Esophagus muscularis mucosa (tissue), 4 donors: Measurements from ENCODE around the gene SOBP. TPM values are rescaled to one million over a fixed set of nuclear protein-coding genes. Genes with fewer than 3 reads are reported as not detected.

ENCODE experiments used
- DNase-seq: peaks from one replicate; pipeline ENCODE4 v3.0.0-alpha.2; 2017; ENCODE audit errors: extremely low spot score
- H3K27ac ChIP-seq, 4 donors: fragments of 200-600 bp; sonication (generic); replicated peaks in 1 of 4; 1 replicate in 3 of 4; 2 replicates in 1 of 4; pipeline ENCODE4 v1.5.1; 2016 to 2019; ENCODE audit warnings: mild to moderate bottlenecking in 1 of 4
- H3K27me3 ChIP-seq, 4 donors: fragments of 200-600 bp; sonication (generic); one replicate each; pipeline versions ENCODE4 v1.5.1 to v1.6.0; 2016 to 2019
- H3K36me3 ChIP-seq, 4 donors: fragments of 200-600 bp; sonication (generic); one replicate each; pipeline ENCODE4 v1.5.1; 2016 to 2019
- H3K4me1 ChIP-seq, 4 donors: fragments of 200-600 bp; sonication (generic); one replicate each; pipeline ENCODE4 v1.5.1; 2016 to 2019
- H3K4me3 ChIP-seq, 4 donors: fragments of 200-600 bp; sonication (generic); 1 replicate in 2 of 4; 2 replicates in 2 of 4; pipeline ENCODE4 v1.5.1; 2016 to 2019; ENCODE audit warnings: mild to moderate bottlenecking in 4 of 4, moderate library complexity in 1 of 4
- H3K9me3 ChIP-seq, 4 donors: fragments of 200-600 bp; sonication (generic); 1 replicate in 3 of 4; 2 replicates in 1 of 4; pipeline ENCODE4 v1.5.1; 2016 to 2019
- CTCF ChIP-seq, 3 experiments: fragments of 200-600 bp in 2 of 3; fragments of 450-650 bp in 1 of 3; sonication (generic) in 2 of 3; IDR thresholded peaks; one replicate each; pipeline ENCODE4 v1.5.1; 2017 to 2019; ENCODE audit warnings: antibody characterized with exemption in 3 of 3, mild to moderate bottlenecking in 2 of 3, moderate library complexity in 1 of 3
- EP300 ChIP-seq: sonication (generic); formaldehyde crosslinking; IDR thresholded peaks from one replicate; pipeline ENCODE4 v1.6.1; 2017; ENCODE audit warnings: antibody characterized with exemption
- POLR2A ChIP-seq: fragments of 450-650 bp; IDR thresholded peaks from one replicate; pipeline ENCODE4 v1.6.1; 2017; ENCODE audit warnings: antibody characterized with exemption, moderate library complexity, mild to moderate bottlenecking, low read depth
- POLR2AphosphoS5 ChIP-seq, 2 donors: sonication (generic); formaldehyde crosslinking; IDR thresholded peaks; one replicate each; pipeline ENCODE4 v1.6.1; 2017; ENCODE audit warnings: antibody characterized with exemption in 2 of 2
- WGBS: methylation state at CpG from one replicate; pipeline ENCODE4 v1.1.5; 2018; 5-methylcytosine and 5-hydroxymethylcytosine counted together
- intact Hi-C: fragments of 100-400 bp; cut with DNase I; formaldehyde crosslinking; loops from one replicate; pipeline ENCODE4 v1.15.1; 2023
- total RNA-seq, 4 donors: library from RNA; depleted of rRNA; stranded (reverse); fragments of >200 nt; gene quantifications; one replicate each; pipeline versions ENCODE4 v1.1.0 to v1.2.1, GENCODE V29; 2016

Gene SOBP
- total RNA-seq, 4 donors from 2014 or later: 18.6 to 44.1 (median 27.6) TPM

- Histone ChIP-seq H3K27me3 (no peaks in the 10 kb centered on the region), H3K36me3 (no peaks in the 10 kb centered on the region), H3K27ac (no peak overlapping the region), H3K4me3 (no peak overlapping the region), H3K4me1 (peaks cover 4 to 26% (median 20%) of the 10 kb centered on the region in 4 donors), H3K9me3 (no peaks in the 10 kb centered on the region)
- no peak for DNase-seq
- no peak for TF ChIP-seq POLR2AphosphoS5 (IDR thresholded peaks at IDR 0.05)
- no peak for TF ChIP-seq EP300
- no peak for TF ChIP-seq POLR2A
- TF ChIP-seq CTCF (IDR thresholded peaks at IDR 0.05): no peak
- intact Hi-C loops: no loop called here
- 48% methylated on average over 1 of the region's 1 CpG for WGBS
Measured at GRCh38 chr6:107567643-107568042, 77.7 kb downstream of the SOBP start.

- no peak for TF ChIP-seq POLR2AphosphoS5 (IDR thresholded peaks at IDR 0.05)
- TF ChIP-seq CTCF (IDR thresholded peaks at IDR 0.05): no peak
- no peak for TF ChIP-seq EP300
- TF ChIP-seq POLR2A: no peak
- Histone ChIP-seq H3K4me1 (peaks cover 4 to 13% (median 11%) of the 10 kb centered on the region in 4 donors), H3K36me3 (no peaks in the 10 kb centered on the region), H3K9me3 (no peaks in the 10 kb centered on the region), H3K27ac (no peak overlapping the region), H3K4me3 (no peak overlapping the region), H3K27me3 (no peaks in the 10 kb centered on the region)
- no peak for DNase-seq
- 94% methylated on average over 9 of the region's 9 CpGs for WGBS
- intact Hi-C loops: no loop called here
Measured at GRCh38 chr6:107569473-107569872, 79.6 kb downstream of the SOBP start.

- intact Hi-C loops: no loop called here
- TF ChIP-seq POLR2A: no peak
- TF ChIP-seq EP300: no peak
- TF ChIP-seq CTCF (IDR thresholded peaks at IDR 0.05): no peak
- TF ChIP-seq POLR2AphosphoS5 (IDR thresholded peaks at IDR 0.05): no peak
- WGBS: 88% methylated on average over 9 of the region's 9 CpGs
Measured at GRCh38 chr6:107571354-107571753, 81.4 kb downstream of the SOBP start.

GRCh38 chr6:107572886-107573285 is 83.0 kb downstream of the SOBP start:
- TF ChIP-seq EP300: no peak
- no peak for TF ChIP-seq CTCF (IDR thresholded peaks at IDR 0.05)
- no peak for TF ChIP-seq POLR2A
- TF ChIP-seq POLR2AphosphoS5 (IDR thresholded peaks at IDR 0.05): no peak
- WGBS: 89% methylated on average over 6 of the region's 6 CpGs
- no peak overlapping the region for H3K4me3 ChIP-seq
- H3K27me3 ChIP-seq: no peaks in the 10 kb centered on the region
- H3K4me1 ChIP-seq: peaks cover 0 to 4% (median 0%) of the 10 kb centered on the region in 4 donors
- no peaks in the 10 kb centered on the region for H3K36me3 ChIP-seq
- no peaks in the 10 kb centered on the region for H3K9me3 ChIP-seq
- intact Hi-C loops: no loop called here
- no peak for DNase-seq
- no peak overlapping the region for H3K27ac ChIP-seq

More at GRCh38 chr6:107571354-107571753, 81.4 kb downstream of the SOBP start:
- no peak overlapping the region for H3K27ac ChIP-seq
- H3K9me3 ChIP-seq: no peaks in the 10 kb centered on the region
- no peaks in the 10 kb centered on the region for H3K4me1 ChIP-seq
- H3K27me3 ChIP-seq: no peaks in the 10 kb centered on the region
- no peak overlapping the region for H3K4me3 ChIP-seq
- no peak for DNase-seq
- no peaks in the 10 kb centered on the region for H3K36me3 ChIP-seq

GRCh38 chr6:107574856-107575255 is 84.9 kb downstream of the SOBP start:
- no peak overlapping the region for H3K27ac ChIP-seq
- no peaks in the 10 kb centered on the region for H3K9me3 ChIP-seq
- DNase-seq: no peak
- no peaks in the 10 kb centered on the region for H3K27me3 ChIP-seq
- H3K4me3 ChIP-seq: no peak overlapping the region
- no peak for TF ChIP-seq CTCF (IDR thresholded peaks at IDR 0.05)
- no peak for TF ChIP-seq EP300
- no peak for TF ChIP-seq POLR2A
- no peak for TF ChIP-seq POLR2AphosphoS5 (IDR thresholded peaks at IDR 0.05)
- intact Hi-C loops: no loop called here
- no peaks in the 10 kb centered on the region for H3K36me3 ChIP-seq
- peaks cover 0 to 4% (median 0%) of the 10 kb centered on the region in 4 donors for H3K4me1 ChIP-seq
- 97% methylated on average over 6 of the region's 6 CpGs for WGBS
